Neutrophil (primary cell): ENCODE results near the gene LMOD2.

Experiments
- H3K27ac ChIP-seq: fragments of 200-600 bp; sonication (generic); 2 replicates; pipeline ENCODE4 v1.5.1; 2016; ENCODE audit warnings: mild to moderate bottlenecking, moderate library complexity
- H3K27me3 ChIP-seq: fragments of 200-600 bp; sonication (generic); 2 replicates; pipeline ENCODE4 v1.6.0; 2016; ENCODE audit warnings: mild to moderate bottlenecking
- H3K36me3 ChIP-seq: fragments of 200-600 bp; sonication (generic); 2 replicates; pipeline ENCODE4 v1.5.1; 2017
- H3K4me1 ChIP-seq, 2 experiments: fragments of 200-600 bp in 1 of 2; sonication (generic) in 1 of 2; 1 replicate in 1 of 2; 2 replicates in 1 of 2; pipeline versions ENCODE4 v1.5.1 to v1.6.1; 2013 to 2016; ENCODE audit warnings: low read depth in 1 of 2, low read length in 1 of 2, mild to moderate bottlenecking in 1 of 2, moderate library complexity in 1 of 2; ENCODE audit not compliant: control insufficient read depth in 1 of 2, insufficient read depth in 1 of 2
- H3K4me3 ChIP-seq, 2 experiments: fragments of 200-600 bp in 1 of 2; sonication (generic) in 1 of 2; 1 replicate in 1 of 2; 2 replicates in 1 of 2; pipeline ENCODE4 v1.5.1; 2013 to 2016; ENCODE audit warnings: low read depth in 1 of 2, low read length in 1 of 2, mild to moderate bottlenecking in 1 of 2, moderate library complexity in 1 of 2
- H3K9me3 ChIP-seq: fragments of 200-600 bp; sonication (generic); 2 replicates; pipeline ENCODE4 v1.5.1; 2016
- TF ChIP-seq, protein P1 (sequence below): fragments of 200-600 bp; sonication (generic); IDR thresholded peaks from 2 replicates; pipeline ENCODE4 v1.5.1; 2016; ENCODE audit warnings: antibody characterized with exemption

LMOD2 gene

DNA sequence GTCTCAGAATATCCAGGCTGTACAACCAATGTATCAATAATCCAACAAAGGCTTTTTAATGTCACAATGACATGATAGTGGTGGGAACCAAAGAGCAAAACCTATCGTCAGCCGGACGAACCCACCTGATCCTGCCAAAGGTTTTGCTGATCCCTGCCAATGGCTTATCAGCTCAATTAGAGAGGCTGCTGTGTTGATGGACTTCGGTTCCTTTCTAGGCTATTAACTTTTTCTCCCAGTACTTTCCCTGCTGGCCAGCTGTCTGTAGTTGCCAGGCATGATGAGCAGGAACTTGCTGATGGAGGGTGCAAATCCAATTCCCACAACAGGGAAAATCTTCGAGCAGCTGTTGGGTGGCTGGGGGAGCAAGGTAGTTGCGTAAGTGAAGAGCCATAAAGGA is 2.4 kb downstream of the LMOD2 start:
- H3K27me3 ChIP-seq, result peaks cover 1% of the 10 kb centered on the region
- H3K36me3 ChIP-seq, result no peaks in the 10 kb centered on the region
- H3K9me3 ChIP-seq, result no peaks in the 10 kb centered on the region
- TF ChIP-seq, protein P1, sequence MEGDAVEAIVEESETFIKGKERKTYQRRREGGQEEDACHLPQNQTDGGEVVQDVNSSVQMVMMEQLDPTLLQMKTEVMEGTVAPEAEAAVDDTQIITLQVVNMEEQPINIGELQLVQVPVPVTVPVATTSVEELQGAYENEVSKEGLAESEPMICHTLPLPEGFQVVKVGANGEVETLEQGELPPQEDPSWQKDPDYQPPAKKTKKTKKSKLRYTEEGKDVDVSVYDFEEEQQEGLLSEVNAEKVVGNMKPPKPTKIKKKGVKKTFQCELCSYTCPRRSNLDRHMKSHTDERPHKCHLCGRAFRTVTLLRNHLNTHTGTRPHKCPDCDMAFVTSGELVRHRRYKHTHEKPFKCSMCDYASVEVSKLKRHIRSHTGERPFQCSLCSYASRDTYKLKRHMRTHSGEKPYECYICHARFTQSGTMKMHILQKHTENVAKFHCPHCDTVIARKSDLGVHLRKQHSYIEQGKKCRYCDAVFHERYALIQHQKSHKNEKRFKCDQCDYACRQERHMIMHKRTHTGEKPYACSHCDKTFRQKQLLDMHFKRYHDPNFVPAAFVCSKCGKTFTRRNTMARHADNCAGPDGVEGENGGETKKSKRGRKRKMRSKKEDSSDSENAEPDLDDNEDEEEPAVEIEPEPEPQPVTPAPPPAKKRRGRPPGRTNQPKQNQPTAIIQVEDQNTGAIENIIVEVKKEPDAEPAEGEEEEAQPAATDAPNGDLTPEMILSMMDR, result no peak
- no peak overlapping the region for H3K27ac ChIP-seq
- H3K4me3 ChIP-seq, result no peak overlapping the region
- no peaks in the 10 kb centered on the region for H3K4me1 ChIP-seq

DNA sequence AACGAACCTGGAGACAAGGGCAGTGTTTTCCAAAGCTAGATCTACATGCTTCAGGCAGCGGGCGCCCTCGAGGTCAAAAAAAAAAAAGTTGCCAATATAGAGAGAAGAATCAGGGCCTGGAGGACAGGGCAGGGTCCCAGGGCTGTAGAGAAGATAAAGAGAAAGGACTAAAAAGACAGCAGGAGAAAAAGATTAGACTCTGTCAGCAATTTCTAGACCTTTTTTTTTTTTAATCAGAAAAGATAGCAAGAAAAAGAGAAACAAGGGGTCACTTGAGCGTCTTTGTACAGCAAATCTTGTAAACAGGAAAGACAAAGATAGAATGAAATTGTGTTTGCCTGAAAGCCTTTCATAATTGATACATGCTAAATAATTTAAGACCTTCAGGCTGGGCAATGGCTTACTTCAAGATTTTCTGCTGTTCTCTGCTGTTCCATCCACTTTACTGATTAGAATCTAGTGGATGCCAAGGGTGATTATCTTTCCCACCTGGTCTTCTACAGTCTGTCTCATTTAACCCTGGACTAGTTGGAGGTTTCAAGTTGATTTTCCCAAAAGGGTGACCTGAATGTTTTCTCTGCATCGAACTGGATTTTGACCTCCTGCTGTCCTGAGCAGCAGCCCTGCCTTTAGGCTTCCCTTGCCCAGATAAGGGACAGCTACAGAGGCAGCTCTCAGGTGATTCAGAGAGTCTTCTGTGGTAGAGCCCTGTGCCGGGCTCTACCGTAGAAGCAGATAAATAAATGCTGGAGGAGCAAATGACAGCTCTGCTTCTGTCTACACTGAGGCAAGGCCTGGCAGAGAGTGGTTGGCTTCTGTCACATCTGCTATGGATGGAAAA is 5.1 kb downstream of the LMOD2 start:
- H3K9me3 ChIP-seq, result no peaks in the 10 kb centered on the region
- H3K27me3 ChIP-seq, result peaks cover 2% of the 10 kb centered on the region
- TF ChIP-seq, protein P1, result no peak
- H3K4me3 ChIP-seq, result no peak overlapping the region
- no peak overlapping the region for H3K27ac ChIP-seq
- H3K4me1 ChIP-seq, result no peaks in the 10 kb centered on the region
- H3K36me3 ChIP-seq, result no peaks in the 10 kb centered on the region

DNA sequence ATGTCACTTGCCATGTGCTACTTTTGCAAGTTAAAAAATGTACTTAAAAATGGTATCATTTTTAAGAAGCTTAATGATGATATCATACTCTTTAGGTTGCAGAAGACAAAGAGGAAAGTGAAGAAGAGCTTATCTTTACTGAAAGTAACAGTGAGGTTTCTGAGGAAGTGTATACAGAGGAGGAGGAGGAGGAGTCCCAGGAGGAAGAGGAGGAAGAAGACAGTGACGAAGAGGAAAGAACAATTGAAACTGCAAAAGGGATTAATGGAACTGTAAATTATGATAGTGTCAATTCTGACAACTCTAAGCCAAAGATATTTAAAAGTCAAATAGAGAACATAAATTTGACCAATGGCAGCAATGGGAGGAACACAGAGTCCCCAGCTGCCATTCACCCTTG is 6.1 kb downstream of the LMOD2 start:
- Histone ChIP-seq H3K27me3 (peaks cover 6% of the 10 kb centered on the region), H3K27ac (no peak overlapping the region), H3K4me1 (no peaks in the 10 kb centered on the region), H3K36me3 (no peaks in the 10 kb centered on the region), H3K9me3 (no peaks in the 10 kb centered on the region), H3K4me3 (no peak overlapping the region)
- TF ChIP-seq, protein P1, result no peak

DNA sequence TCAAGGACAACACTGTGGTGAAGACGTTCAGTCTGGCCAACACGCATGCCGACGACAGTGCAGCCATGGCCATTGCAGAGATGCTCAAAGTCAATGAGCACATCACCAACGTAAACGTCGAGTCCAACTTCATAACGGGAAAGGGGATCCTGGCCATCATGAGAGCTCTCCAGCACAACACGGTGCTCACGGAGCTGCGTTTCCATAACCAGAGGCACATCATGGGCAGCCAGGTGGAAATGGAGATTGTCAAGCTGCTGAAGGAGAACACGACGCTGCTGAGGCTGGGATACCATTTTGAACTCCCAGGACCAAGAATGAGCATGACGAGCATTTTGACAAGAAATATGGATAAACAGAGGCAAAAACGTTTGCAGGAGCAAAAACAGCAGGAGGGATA is 6.6 kb downstream of the LMOD2 start:
- Histone ChIP-seq H3K36me3 (no peaks in the 10 kb centered on the region), H3K9me3 (no peaks in the 10 kb centered on the region), H3K27me3 (peaks cover 6% of the 10 kb centered on the region), H3K4me3 (no peak overlapping the region), H3K27ac (no peak overlapping the region), H3K4me1 (no peaks in the 10 kb centered on the region)
- TF ChIP-seq, protein P1, result no peak

DNA sequence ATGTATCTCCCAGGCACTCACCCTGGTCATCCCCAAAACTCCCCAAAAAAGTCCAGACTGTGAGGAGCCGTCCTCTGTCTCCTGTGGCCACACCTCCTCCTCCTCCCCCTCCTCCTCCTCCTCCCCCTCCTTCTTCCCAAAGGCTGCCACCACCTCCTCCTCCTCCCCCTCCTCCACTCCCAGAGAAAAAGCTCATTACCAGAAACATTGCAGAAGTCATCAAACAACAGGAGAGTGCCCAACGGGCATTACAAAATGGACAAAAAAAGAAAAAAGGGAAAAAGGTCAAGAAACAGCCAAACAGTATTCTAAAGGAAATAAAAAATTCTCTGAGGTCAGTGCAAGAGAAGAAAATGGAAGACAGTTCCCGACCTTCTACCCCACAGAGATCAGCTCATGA is 7.1 kb downstream of the LMOD2 start:
- peaks cover 6% of the 10 kb centered on the region for H3K27me3 ChIP-seq
- no peaks in the 10 kb centered on the region for H3K4me1 ChIP-seq
- H3K4me3 ChIP-seq, result no peak overlapping the region
- no peaks in the 10 kb centered on the region for H3K36me3 ChIP-seq
- TF ChIP-seq, protein P1, result no peak
- no peaks in the 10 kb centered on the region for H3K9me3 ChIP-seq
- H3K27ac ChIP-seq, result no peak overlapping the region
